K562 (cell line): ENCODE measurements around the gene LRCH1. TPM values are rescaled to one million over a fixed set of nuclear protein-coding genes. Genes with fewer than 3 reads are reported as not detected.

ENCODE experiments used
- ATAC-seq: fragments of 200-7000 bp; cut with Tn5 transposase; 3 replicates; pipeline ENCODE4 v1.9.1; 2020; ENCODE audit warnings: moderate library complexity
- BruUV-seq: library from RNA; stranded (reverse); fragments of 400-500 nt; replicated peaks from 2 replicates; lab custom pipeline; 2021; lab: Mats Ljungman, UMichigan
- CTCF ChIA-PET: fragments of 300-600 bp; formaldehyde crosslinking; extraction: SDS; loops from one replicate; lab custom pipeline; 2021; ENCODE audit warnings: low intra/inter-chr PET ratio; lab: Yijun Ruan, JAX
- POLR2A ChIA-PET: fragments of 300-600, 350-650 bp; sonication (Branson Sonifier 250); formaldehyde crosslinking; extraction: SDS; loops from one replicate; lab custom pipeline; 2021; ENCODE audit warnings: antibody characterized with exemption, inconsistent platforms; lab: Yijun Ruan, JAX
- DNase-seq, 4 experiments: peaks; one replicate each; pipeline versions ENCODE4 v3.0.0 to v3.0.0-alpha.2; 2011 to 2018; ENCODE audit warnings: low spot score in 3 of 4, mixed read lengths in 3 of 4; ENCODE audit errors: extremely low read depth in 1 of 4
- FAIRE-seq: peaks from 2 replicates; lab custom pipeline; 2011; peaks lifted over from hg19 to GRCh38; lab: Jason Lieb, UNC
- H2AFZ ChIP-seq: 2 replicates; pipeline ENCODE4 v1.6.0; 2011; ENCODE audit warnings: low read depth, low read length, control low read depth, inconsistent platforms
- H3K27ac ChIP-seq: fragments of 200-600 bp; 3 replicates; pipeline ENCODE4 v1.8.0; 2011; ENCODE audit warnings: low read depth, mild to moderate bottlenecking, control low read depth, inconsistent platforms, low read length, moderate library complexity, mixed read lengths; ENCODE audit errors: extremely low read depth
- H3K27me3 ChIP-seq, 2 experiments: fragments of 300-600 bp in 1 of 2; 2 replicates in 1 of 2; 3 replicates in 1 of 2; pipeline versions ENCODE4 v1.6.0 to v1.8.0; 2011; ENCODE audit warnings: inconsistent platforms in 2 of 2, low read length in 2 of 2, mild to moderate bottlenecking in 1 of 2, mixed read lengths in 1 of 2, moderate library complexity in 1 of 2; ENCODE audit not compliant: control insufficient read depth in 2 of 2, insufficient read depth in 2 of 2
- H3K36me3 ChIP-seq: fragments of 300-600 bp; 3 replicates; pipeline ENCODE4 v1.8.0; 2011; ENCODE audit warnings: mild to moderate bottlenecking, low read length, inconsistent platforms; ENCODE audit not compliant: control insufficient read depth, insufficient read depth
- H3K4me1 ChIP-seq, 2 experiments: fragments of 200-600 bp in 1 of 2; replicated peaks in 1 of 2; 2 replicates in 1 of 2; 3 replicates in 1 of 2; pipeline versions ENCODE4 v1.5.1 to v1.8.0; 2011; ENCODE audit warnings: inconsistent platforms in 2 of 2, low read length in 2 of 2, mild to moderate bottlenecking in 1 of 2, mixed read lengths in 1 of 2, moderate library complexity in 1 of 2; ENCODE audit not compliant: control insufficient read depth in 2 of 2, insufficient read depth in 2 of 2
- H3K4me2 ChIP-seq: 2 replicates; pipeline ENCODE4 v1.6.1; 2011; ENCODE audit warnings: low read length, control low read depth, inconsistent platforms, mixed read lengths; ENCODE audit not compliant: insufficient read depth
- H3K4me3 ChIP-seq: fragments of 200-600 bp; sonication (generic), shearing (Covaris generic); 2 replicates; pipeline ENCODE4 v1.5.1; 2016; ENCODE audit warnings: control low read depth, inconsistent platforms
- H3K79me2 ChIP-seq: fragments of 200-600 bp; 3 replicates; pipeline ENCODE4 v1.8.0; 2011; ENCODE audit warnings: low read length, inconsistent platforms; ENCODE audit not compliant: control insufficient read depth, insufficient read depth
- H3K9ac ChIP-seq, 2 experiments: 2 replicates each; pipeline versions ENCODE4 v1.6.0 to v1.6.1; 2011; ENCODE audit warnings: low read depth in 2 of 2, low read length in 2 of 2, control low read depth in 1 of 2, inconsistent platforms in 1 of 2, mild to moderate bottlenecking in 1 of 2, mixed read lengths in 1 of 2; ENCODE audit not compliant: insufficient read depth in 1 of 2
- H3K9me1 ChIP-seq: one replicate; pipeline ENCODE4 v1.6.0; 2011; ENCODE audit warnings: inconsistent platforms, mild to moderate bottlenecking, low read length, moderate library complexity; ENCODE audit not compliant: control insufficient read depth, insufficient read depth
- H3K9me3 ChIP-seq: replicated peaks from 2 replicates; pipeline ENCODE4 v1.5.1; 2011; ENCODE audit warnings: low read depth, low read length, inconsistent platforms; ENCODE audit not compliant: control insufficient read depth, insufficient read depth
- H4K20me1 ChIP-seq: replicated peaks from 2 replicates; pipeline ENCODE4 v1.6.1; 2011; ENCODE audit warnings: low read length, inconsistent platforms, mixed read lengths; ENCODE audit not compliant: control insufficient read depth, insufficient read depth
- CEBPG ChIP-seq, 3 experiments: fragments of 200-800 bp in 1 of 3; sonication (Bioruptor generic) in 1 of 3; sonication (generic) in 1 of 3; formaldehyde crosslinking in 1 of 3; IDR thresholded peaks in 2 of 3; conservative IDR thresholded peaks in 1 of 3; 2 replicates each; pipeline versions ENCODE4 v1.6.1 to v1.8.0; 2016 to 2022; ENCODE audit warnings: missing compliant biosample characterization in 2 of 3, missing genetic modification characterization in 2 of 3, mild to moderate bottlenecking in 1 of 3, missing genetic modification reagents in 1 of 3
- MBD1 ChIP-seq: fragments of 250-450 bp; sonication (Bioruptor Pico); IDR thresholded peaks from 2 replicates; pipeline ENCODE4 v1.8.0; 2022; ENCODE audit warnings: inconsistent platforms
- WGBS: fragments of 100-300 bp; shearing (Covaris generic); methylation state at CpG from one replicate; pipeline ENCODE4 v1.1.6; 2016; ENCODE audit warnings: low coverage, mixed read lengths; ENCODE audit not compliant: insufficient coverage; ENCODE audit errors: missing lambda C conversion rate; 5-methylcytosine and 5-hydroxymethylcytosine counted together
- in situ Hi-C: fragments of 300-500 bp; cut with MboI; formaldehyde crosslinking; loops from 4 replicates; pipeline ENCODE4 v1.15.0; 2018; ENCODE audit warnings: inconsistent platforms, mixed read lengths
- intact Hi-C: fragments of 100-400 bp; cut with micrococcal nuclease; formaldehyde crosslinking; loops from 2 replicates; pipeline ENCODE4 v1.14.2; 2022
- polyA plus RNA-seq, 8 experiments: library from polyadenylated mRNA; depleted of rRNA in 4 of 8; stranded (reverse) in 5 of 8; unstranded in 3 of 8; fragments of >200 nt; fragmentation: Nextera tagmentation in 2 of 8; fragmentation: Illumina TruSeq in 1 of 8; extraction: Ambion mirVana in 2 of 8; extraction: Trizol in 1 of 8; gene quantifications; 2 replicates each; pipeline versions ENCODE4 v1.2.1 to v1.2.3, GENCODE V29; 2011 to 2014; ENCODE audit warnings: inconsistent platforms in 1 of 8, missing spikeins in 1 of 8
- total RNA-seq, 7 experiments: library from RNA; depleted of rRNA in 6 of 7; stranded (reverse); fragments of >200 nt in 6 of 7; fragmentation: Illumina TruSeq in 2 of 7; extraction: Trizol in 2 of 7; gene quantifications; 2 replicates each; pipeline versions ENCODE4 v1.2.1 to v1.2.3, GENCODE V29; 2011 to 2021; ENCODE audit warnings: low replicate concordance in 1 of 7

LRCH1 gene
- total and polyA plus RNA-seq, 9 of the 15 experiments (the other 6 are each of a cell fraction or from before 2014, with no cell fraction given), result 1.1 to 6.8 (median 3.7) TPM

- Histone ChIP-seq H2AFZ (no peak overlapping the region), H3K9ac (no peak overlapping the region), H3K27ac (no peak overlapping the region), H3K4me3 (no peak overlapping the region), H3K4me2 (no peak overlapping the region), H3K27me3 (peaks cover 2 to 6% of the 10 kb centered on the region in 2 experiments; a peak in 3 of 5 replicates), H3K9me1 (no peaks in the 10 kb centered on the region), H3K79me2 (no peaks in the 10 kb centered on the region), H4K20me1 (no peaks in the 10 kb centered on the region), H3K9me3 (no peaks in the 10 kb centered on the region), H3K36me3 (no peaks in the 10 kb centered on the region), H3K4me1 (no peaks in the 10 kb centered on the region)
- FAIRE-seq (no peak), DNase-seq (no peak), ATAC-seq (no peak)
- WGBS, result 4% methylated on average over 8 of the region's 8 CpGs
- POLR2A ChIA-PET, result no interaction called here
- CTCF ChIA-PET, result no interaction called here
- TF ChIP-seq MBD1 (CRISPR knock-in tag) (no peak), CEBPG (CRISPR knock-in tag; IDR thresholded peaks at IDR 0.05) (no peak), CEBPG (tag; conservative IDR thresholded peaks at IDR 0.05 in 1 of 2, IDR thresholded peaks at IDR 0.05 in 1 of 2) (0 out of 4 replicates have a peak, but pooled peaks of 1 of the 2 experiments have one; percentile 10)
- BruUV-seq, result no TSS peak
- in situ Hi-C loops (no loop called here), intact Hi-C loops (no loop called here)
Measured at GRCh38 chr13:46546084-46546768, 6.7 kb upstream of the LRCH1 start.
